ENCODE results near the gene E2F1. TPM values are rescaled to one million over a fixed set of nuclear protein-coding genes. Genes with fewer than 3 reads are reported as not detected.

Gene E2F1
- total and polyA plus RNA-seq, 10 donors: 2.5 to 6.9 (median 5.0) TPM

- H3K9me3 ChIP-seq: no peaks in the 10 kb centered on the region
- no peak for DNase-seq
- H3K27me3 ChIP-seq (replicated peaks in 1 of 7): no peaks in the 10 kb centered on the region
- intact Hi-C loops (cut with DNase I; ENCODE audit: low total_unique reads): no loop called here
- 82 to 95% (median 91%) methylated on average over 2 of the region's 2 CpGs for WGBS, 5 donors
- peaks cover 0 to 42% (median 31%) of the 10 kb centered on the region in 6 donors for H3K36me3 ChIP-seq
- no peak overlapping the region for H3K4me3 ChIP-seq
- H3K4me1 ChIP-seq: peaks cover 11 to 32% (median 22%) of the 10 kb centered on the region in 6 donors
- no peak overlapping the region for H3K27ac ChIP-seq
- TF ChIP-seq CTCF (IDR thresholded peaks at IDR 0.05 in 8 of 11, conservative IDR thresholded peaks at IDR 0.05 in 3 of 11) (no peak), POLR2A (IDR thresholded peaks at IDR 0.05) (no peak), POLR2AphosphoS5 (IDR thresholded peaks at IDR 0.05) (no peak)
These were observed 30.3 kb upstream of the E2F1 start for GRCh38 chr20:33716498-33716897.

GRCh38 chr20:33713865-33714367 lies 27.7 kb upstream of the E2F1 start:
- Histone ChIP-seq H3K4me1 (peaks cover 0 to 12% (median 5%) of the 10 kb centered on the region in 6 donors), H3K36me3 (peaks cover 0 to 59% (median 41%) of the 10 kb centered on the region in 6 donors), H3K27ac (no peak overlapping the region), H3K4me3 (no peak overlapping the region), H3K27me3 (replicated peaks in 1 of 7) (no peaks in the 10 kb centered on the region), H3K9me3 (no peaks in the 10 kb centered on the region)
- TF ChIP-seq POLR2AphosphoS5 (IDR thresholded peaks at IDR 0.05): no peak
- DNase-seq: no peak
- intact Hi-C loops (cut with DNase I; ENCODE audit: low total_unique reads): no loop called here
- 84 to 93% (median 91%) methylated on average over 10 of the region's 10 CpGs for WGBS, 5 donors

- no peaks in the 10 kb centered on the region for H3K9me3 ChIP-seq
- H3K4me1 ChIP-seq: no peaks in the 10 kb centered on the region
- no peak for TF ChIP-seq POLR2AphosphoS5 (IDR thresholded peaks at IDR 0.05)
- TF ChIP-seq CTCF (IDR thresholded peaks at IDR 0.05 in 8 of 11, conservative IDR thresholded peaks at IDR 0.05 in 3 of 11): no peak
- TF ChIP-seq POLR2A (IDR thresholded peaks at IDR 0.05): no peak
- intact Hi-C loops (cut with DNase I; ENCODE audit: low total_unique reads): no loop called here
- no peak for DNase-seq
- H3K27me3 ChIP-seq (replicated peaks in 1 of 7): no peaks in the 10 kb centered on the region
- no peak overlapping the region for H3K4me3 ChIP-seq
- no peak overlapping the region for H3K27ac ChIP-seq
- WGBS, 5 donors: 0 to 100% (median 88%) methylated on average over 1 of the region's 1 CpG
- peaks cover 0 to 84% (median 56%) of the 10 kb centered on the region in 6 donors for H3K36me3 ChIP-seq
These were observed 25.2 kb upstream of the E2F1 start for GRCh38 chr20:33711446-33711738.

- Histone ChIP-seq H3K4me1 (no peaks in the 10 kb centered on the region), H3K36me3 (peaks cover 0 to 89% (median 61%) of the 10 kb centered on the region in 6 donors), H3K27me3 (replicated peaks in 1 of 7) (no peaks in the 10 kb centered on the region), H3K27ac (no peak overlapping the region), H3K9me3 (no peaks in the 10 kb centered on the region), H3K4me3 (no peak overlapping the region)
- WGBS, 5 donors: 80 to 84% (median 83%) methylated on average over 13 to 14 of the region's 14 CpGs
- intact Hi-C loops (cut with DNase I; ENCODE audit: low total_unique reads): no loop called here
- no peak for DNase-seq
- no peak for TF ChIP-seq POLR2AphosphoS5 (IDR thresholded peaks at IDR 0.05)
- TF ChIP-seq CTCF (IDR thresholded peaks at IDR 0.05 in 8 of 11, conservative IDR thresholded peaks at IDR 0.05 in 3 of 11): no peak
- TF ChIP-seq POLR2A (IDR thresholded peaks at IDR 0.05): no peak
These were observed 24.7 kb upstream of the E2F1 start for GRCh38 chr20:33710681-33711445.

Data from spleen (tissue), 11 donors.